GM10847 (cell line): ENCODE results near the gene WDPCP.

Experiments used
- POLR2A ChIP-seq: IDR thresholded peaks from 2 replicates; pipeline ENCODE4 v1.6.1; 2011; ENCODE audit not compliant: insufficient read length; ENCODE audit errors: extremely low read depth

WDPCP gene

DNA sequence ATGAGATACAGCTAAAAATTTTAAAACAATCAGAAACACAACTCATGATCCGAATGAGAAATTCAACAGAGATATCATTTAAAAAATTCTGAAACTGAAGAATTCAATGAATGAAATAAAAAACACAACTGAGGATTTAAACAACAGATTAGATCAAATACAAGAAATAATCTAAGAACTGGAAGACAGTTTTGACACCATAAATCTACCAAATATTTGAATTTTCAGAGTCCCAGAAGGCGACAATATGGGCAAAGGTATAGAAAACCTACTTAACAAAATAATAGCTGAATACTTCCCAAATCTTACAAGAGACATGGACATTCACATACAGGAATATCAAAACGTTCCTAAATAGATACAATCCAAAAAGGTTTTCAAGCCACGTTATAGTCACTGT, 315.7 kb downstream of the WDPCP start:
- no peak for TF ChIP-seq POLR2A

DNA sequence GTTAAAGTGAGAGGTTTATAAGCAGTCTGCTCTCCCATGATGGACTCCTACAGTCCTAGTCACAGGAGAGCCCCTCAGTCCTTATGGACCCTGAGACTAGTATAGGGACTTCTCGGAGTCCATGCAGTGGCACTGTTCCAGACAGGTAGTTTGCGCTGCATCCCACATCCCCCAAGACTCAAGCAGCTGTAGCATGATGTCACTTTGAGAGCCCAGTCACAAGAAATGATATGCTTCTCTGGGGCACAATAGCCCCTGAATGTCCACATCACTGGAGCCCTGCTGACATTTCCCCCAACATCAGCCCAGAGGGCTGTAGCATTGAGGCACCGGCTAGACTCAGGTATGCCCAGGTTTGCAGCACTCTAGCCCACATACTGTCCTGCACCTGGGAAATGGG, 317.6 kb downstream of the WDPCP start:
- TF ChIP-seq POLR2A: no peak

DNA sequence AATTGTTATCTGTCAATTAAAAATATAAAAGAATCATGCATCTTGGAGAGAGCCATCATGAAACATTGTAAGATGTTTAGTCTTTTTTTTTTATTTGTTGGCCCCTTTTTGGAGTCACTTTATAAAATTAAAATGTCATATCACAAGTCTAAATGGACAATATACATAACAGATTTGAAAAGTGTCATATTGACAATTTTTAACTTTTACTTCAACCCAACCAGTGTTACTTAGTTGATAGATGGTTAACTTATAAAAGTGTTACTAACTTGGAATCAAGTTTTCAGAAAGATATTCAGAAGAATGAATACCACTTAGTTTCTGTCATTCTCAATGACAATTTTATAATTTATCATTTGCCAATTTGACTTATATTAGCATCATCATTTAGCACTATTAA, 319.3 kb downstream of the WDPCP start:
- no peak for TF ChIP-seq POLR2A

DNA sequence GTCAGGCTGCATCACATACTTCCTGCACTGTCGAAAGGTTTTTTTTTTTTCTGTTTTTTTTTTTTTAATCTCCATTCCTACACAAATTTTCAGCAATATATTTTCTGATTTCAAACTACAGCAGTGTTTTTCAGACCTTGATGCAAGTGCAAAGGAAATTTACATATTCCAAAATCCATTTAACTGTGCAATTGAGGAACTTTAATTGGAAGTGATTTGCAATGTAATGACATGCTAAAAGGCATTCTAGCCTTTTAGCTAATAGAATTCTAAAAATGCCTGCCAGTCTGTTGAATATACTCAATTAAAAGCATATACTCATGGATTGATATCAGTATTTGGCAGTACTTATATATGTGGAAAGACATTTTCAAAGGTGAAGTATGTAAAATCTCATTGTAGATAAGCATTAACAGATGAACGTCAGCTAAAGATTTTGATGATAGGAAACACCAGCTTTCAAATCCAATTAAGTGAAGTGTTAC, 327.1 kb downstream of the WDPCP start:
- no peak for TF ChIP-seq POLR2A

DNA sequence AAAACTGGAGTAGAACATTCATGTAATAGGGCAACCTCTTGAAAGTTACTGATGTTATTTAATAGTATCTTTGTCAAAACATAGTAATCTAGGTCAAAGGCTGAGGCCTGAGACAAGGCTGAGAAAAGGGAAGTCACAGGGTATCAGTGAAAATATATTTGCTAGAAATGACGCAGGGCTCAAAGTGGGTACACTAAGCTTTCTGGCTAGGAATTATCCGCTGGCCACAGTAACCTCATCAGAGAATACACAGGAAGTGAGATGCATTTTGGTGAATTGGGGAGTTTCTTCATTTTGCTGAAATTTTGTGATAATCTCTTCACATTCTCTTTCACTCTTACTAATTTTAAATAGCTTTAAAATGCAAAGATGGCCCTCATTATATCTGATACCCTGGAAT, 330.8 kb downstream of the WDPCP start:
- no peak for TF ChIP-seq POLR2A

DNA sequence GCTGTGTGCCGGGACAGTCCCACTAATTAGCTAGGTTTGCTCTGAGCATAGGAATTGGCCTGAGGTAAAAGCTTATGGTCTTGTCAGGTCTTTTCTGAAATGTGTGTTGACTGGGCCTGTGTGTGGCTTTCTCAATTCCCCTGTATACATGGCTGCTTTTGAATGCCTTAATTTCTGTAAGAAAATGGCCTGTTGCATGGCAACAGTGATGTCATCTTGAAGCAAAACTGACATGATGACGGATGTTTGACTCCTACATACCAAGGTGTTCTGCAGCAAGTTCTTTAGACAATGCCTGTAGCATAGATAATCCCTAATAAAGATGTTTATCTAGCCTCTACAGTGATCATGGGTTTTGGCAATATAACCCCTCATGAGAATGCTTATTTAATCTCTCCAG, 339.1 kb downstream of the WDPCP start:
- no peak for TF ChIP-seq POLR2A

DNA sequence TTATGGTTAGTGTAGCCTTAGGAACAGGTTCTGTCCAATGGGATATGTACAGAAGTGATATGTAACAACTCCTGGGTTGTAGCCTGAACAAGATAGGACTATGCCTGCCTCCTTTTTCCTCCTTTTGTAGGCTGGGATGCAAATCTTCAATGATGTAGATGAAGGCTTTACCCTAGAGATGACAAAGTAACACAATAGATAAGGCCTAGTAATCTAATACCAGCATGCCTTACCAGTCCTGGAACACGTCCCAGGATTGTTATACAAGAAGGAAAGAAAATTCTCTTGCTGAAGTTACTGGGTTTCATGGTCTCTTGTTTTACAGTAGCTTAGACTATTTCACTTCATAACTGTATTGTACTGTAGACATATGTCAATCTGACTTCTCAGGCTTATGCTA, 345.5 kb downstream of the WDPCP start:
- TF ChIP-seq POLR2A: no peak

DNA sequence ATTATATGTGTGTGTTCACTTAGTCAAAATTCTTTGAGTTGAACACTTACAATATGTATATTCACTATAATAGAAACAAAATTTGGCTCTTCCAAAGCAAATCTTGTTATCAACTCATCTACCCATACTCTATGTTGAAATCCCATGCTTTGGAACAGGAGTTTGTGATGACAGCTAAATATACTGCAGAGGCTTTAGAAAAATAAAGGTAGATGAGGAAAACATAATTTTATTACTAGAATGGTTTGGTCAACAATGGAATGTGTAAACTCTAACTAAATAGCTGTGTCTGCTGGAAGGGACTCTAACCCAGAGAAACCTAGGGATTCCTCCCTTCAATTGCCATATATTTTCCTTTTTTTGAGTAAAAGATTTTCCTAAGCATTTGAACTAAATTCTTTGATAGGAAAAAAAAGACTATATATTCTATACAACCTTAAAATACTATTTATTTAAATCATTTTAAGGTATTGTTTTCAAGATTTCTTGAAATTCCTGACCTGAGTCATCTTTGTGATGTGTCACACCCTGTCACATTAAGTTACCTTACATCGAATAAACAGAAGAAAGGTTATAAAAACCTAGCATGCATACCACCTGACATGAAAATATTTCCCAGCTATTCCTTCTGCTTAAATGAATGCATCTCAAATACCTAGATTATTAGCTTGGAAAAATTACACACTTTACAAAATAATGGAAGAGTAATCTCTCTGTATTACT, 362.2 kb downstream of the WDPCP start:
- no peak for TF ChIP-seq POLR2A

DNA sequence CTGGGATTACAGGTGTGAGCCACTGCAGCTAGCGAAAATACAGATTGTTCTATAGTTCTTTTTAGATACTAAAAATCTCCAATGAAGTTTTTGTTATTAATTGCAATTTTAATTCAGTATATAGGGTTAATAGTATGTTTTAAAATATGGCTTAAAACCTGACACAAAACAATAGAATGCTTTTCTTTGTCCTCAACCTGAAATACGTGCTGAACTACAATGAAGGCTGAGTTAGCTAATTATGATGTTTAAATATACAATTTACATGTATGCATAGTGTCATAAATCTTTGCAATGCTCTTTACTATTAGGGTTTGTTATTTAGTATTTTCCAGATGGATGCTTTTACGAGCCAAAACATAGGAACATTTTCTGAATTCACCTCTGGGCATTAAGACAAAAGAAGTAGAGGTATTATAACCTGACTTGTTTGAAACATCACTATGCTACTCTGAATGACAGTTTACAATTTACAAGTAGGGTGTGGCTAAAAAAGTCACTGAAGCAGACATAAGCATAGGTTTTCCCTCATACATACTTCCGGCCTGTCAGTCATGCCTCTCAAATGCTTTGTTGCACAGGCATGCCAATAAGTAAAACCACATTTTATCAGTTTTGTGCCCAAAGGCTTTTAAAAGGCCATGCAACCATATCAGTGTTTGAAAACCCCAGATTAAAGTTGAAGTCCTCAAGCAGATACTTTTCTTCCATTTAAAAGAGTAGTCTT, 369.3 kb downstream of the WDPCP start:
- TF ChIP-seq POLR2A: no peak

DNA sequence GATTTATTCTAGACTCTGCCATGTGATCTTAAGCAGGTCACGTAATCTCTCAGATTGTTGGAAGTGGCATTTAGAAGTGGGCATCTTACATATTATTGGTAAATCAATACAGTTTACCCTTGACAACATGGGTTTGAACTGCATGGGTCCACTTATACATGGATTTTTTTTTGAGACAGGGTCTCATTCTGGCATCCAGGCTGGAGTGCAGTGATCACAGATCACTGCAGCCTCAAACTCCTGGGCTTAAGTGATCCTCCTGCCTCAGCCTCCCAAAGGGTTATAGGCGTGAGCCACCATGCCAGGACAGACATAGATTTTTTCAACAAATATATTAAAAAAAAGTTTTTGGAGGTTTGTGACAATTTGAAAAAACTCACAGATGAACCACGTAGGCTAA, 393.0 kb downstream of the WDPCP start:
- no peak for TF ChIP-seq POLR2A

DNA sequence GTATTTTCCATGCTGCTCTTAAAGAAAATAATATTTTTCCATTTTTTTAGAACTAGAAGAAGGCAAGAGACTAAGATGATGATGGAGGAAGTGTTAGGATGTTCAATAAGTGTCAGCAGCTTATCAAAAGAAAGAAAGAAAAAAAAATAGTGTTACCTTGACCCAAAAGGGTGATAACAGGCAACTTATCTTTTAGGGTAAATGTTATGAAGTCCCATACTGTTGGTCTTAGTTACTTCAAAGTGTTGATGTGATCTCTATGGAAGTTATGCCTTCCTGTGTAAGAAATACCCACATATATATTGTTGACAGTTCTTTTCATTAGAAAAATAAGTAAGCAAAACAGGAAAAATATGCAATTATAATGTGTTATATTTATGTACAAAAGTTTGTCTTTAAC, 394.1 kb downstream of the WDPCP start:
- no peak for TF ChIP-seq POLR2A

DNA sequence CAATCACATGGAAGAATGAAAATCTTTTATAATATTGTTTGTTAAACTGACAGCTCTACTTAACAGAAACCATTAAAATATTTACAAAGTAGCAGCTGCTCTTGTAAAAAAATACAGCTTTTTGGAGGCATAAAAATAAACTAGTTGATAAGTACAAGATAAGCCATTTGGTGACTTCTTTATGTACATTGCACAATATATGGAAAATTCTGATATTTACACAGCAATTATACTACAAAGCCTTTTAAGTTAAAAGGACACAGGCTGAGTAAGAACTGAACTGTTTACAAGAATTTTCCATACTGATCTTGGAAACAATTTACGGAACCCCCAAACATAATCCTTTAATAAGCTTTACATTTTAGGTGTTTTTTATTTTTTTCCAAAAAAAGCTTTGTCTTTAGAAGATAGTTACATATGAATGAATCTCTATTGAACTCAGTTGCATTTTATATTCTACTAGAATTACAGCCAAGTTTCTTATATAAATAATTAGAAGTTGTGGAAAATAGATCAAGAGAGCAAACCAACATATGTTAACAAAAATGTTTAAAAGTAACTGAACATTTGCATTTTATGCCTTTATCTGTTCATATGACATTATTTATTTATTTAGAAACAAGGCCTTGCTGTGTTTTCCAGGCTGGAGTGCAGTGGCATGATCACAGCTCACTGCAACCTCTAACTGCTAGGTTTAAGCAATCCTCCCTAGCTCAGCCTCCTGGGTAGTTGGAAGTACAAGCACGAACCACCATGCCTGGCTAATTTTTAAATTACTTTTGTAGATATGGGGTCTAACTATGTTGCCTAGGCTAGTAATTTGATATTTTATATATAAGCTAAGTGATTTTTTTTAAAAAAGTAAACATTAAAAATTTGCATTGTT, 395.1 kb downstream of the WDPCP start:
- TF ChIP-seq POLR2A: no peak

DNA sequence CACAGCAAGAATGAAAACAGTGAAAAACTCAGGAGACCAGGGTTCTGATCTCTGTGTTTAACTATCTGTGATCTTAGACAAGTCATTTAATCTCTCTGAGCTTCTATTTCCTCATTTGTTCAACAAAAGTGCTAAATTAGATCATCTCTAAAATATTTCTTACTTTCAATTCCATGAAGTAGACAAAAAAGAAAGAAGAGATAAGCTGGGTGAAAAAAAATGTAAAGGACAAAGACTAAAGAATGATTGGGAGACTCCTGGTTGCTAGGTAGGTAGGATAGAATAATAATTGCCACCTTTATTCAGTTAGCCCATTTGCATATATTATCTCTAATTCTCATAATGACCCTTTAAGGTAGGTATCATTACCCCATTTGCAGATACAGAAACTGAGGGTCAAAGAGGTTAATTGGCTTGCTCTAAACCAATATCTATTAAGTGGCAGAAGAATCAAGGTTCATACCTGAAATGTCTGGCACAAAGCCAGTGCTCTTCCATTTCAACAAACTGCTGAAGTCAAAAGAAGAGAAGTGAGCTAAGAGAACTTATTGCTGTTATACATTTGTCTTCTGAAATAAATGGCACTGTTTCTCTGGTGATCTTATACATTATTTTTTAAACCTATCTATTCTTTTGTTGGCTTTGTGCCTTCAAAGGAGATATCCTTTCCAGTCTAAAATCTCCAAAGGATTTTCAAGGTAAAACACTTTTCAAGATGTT, 395.9 kb downstream of the WDPCP start:
- no peak for TF ChIP-seq POLR2A

DNA sequence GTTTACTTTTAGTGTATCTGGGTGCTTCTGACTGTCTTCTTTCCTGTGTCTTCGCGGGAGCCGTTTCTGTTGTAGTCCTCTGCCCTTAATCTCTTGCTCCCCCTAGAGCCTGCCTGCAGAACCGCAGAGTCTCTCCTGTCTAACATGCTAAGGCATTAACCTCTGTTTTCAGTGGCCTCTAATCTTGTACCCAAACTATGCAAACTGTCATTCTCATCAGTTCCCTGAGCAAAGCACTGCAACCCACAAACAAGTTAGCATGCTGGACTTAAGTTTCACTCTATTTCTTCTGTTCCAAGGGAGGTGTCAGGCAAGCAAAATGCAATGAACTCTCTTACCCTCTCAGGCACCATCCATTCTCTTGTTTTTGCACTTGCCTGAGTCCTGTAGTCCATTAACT, 399.3 kb downstream of the WDPCP start:
- no peak for TF ChIP-seq POLR2A

DNA sequence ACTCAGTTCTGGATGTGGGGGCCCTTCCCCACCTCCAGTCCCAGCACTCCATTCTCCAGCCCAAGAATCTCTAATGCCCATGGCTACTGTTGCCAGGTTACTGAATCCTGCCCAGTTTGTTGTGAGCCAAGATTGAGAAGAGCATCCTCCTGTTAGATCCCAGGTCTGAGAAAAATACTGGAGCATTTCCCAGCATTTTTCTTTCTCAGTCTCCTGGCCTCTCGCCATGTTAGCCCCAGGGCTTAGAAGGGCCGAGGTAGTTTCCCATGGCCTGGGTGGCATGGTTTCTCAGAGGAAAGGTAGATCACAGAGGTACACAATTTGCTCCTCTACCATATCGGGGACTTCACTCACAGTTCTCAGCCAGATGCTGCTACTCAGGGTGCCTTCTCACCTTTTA, 401.9 kb downstream of the WDPCP start:
- no peak for TF ChIP-seq POLR2A

DNA sequence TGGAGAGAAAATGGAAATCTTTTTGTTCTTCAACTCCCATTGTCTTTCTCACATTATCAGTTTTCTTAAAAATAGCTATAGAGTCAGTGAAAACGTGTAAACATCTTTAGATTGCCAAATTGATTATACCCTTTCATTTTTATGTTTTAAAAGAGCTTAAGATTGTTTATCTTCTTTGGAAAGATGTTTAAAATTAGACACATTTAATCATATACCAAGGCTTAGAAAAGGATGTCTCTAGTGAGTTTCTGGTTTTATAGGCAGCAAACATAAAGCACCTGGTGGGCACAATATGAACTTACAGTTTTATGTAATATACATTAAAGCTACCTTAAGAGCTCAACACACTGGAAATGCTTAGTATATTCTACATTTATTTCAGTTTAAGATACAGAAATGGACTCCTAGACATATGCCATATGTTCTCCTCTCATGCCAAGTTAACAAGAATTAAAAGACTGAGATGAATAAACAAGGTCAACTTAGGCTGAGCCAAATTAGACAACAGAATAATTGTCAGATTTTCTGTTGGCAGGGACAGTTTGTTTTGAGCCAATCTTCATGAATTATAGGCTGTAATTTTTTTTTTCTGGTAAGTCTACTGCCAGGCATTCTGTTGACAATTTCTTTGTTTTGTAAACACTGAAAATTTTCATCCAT, 425.0 kb downstream of the WDPCP start:
- TF ChIP-seq POLR2A: no peak
